GM23338 (cell line): Measurements from ENCODE around the gene WFDC13. TPM values are rescaled to one million over a fixed set of nuclear protein-coding genes. Genes with fewer than 3 reads are reported as not detected.

Experiments
- ATAC-seq: fragments of 200-7000 bp; cut with Tn5 transposase; 3 replicates; pipeline ENCODE4 v1.9.1; 2020
- DNase-seq: peaks from one replicate; pipeline ENCODE4 v3.0.0-alpha.2; 2015; ENCODE audit warnings: low spot score
- H2AFZ ChIP-seq: fragments of 200-600 bp; sonication (generic); 2 replicates; pipeline ENCODE4 v1.8.0; 2016; ENCODE audit warnings: antibody characterized with exemption, mild to moderate bottlenecking, moderate library complexity
- H3F3A ChIP-seq: fragments of 200-600 bp; sonication (generic); replicated peaks from 2 replicates; pipeline ENCODE4 v1.8.0; 2017; ENCODE audit warnings: antibody characterized with exemption, mixed run types, low read depth
- H3K27ac ChIP-seq: fragments of 200-600 bp; sonication (generic); 2 replicates; pipeline ENCODE4 v1.6.1; 2016; ENCODE audit warnings: low read depth
- H3K27me3 ChIP-seq: fragments of 200-600 bp; sonication (generic); 2 replicates; pipeline ENCODE4 v1.8.0; 2016; ENCODE audit warnings: mild to moderate bottlenecking, mixed run types, moderate library complexity; ENCODE audit not compliant: insufficient read depth
- H3K36me3 ChIP-seq: fragments of 200-600 bp; sonication (generic); 2 replicates; pipeline ENCODE4 v1.8.0; 2016; ENCODE audit warnings: mild to moderate bottlenecking; ENCODE audit not compliant: insufficient read depth
- H3K4me1 ChIP-seq: fragments of 200-600 bp; sonication (generic); 2 replicates; pipeline ENCODE4 v1.8.0; 2016; ENCODE audit warnings: mild to moderate bottlenecking, moderate library complexity; ENCODE audit not compliant: insufficient read depth
- H3K4me2 ChIP-seq: fragments of 200-600 bp; sonication (generic); 2 replicates; pipeline ENCODE4 v1.7.1; 2017; ENCODE audit warnings: mixed run types
- H3K4me3 ChIP-seq: fragments of 200-600 bp; sonication (generic); 2 replicates; pipeline ENCODE4 v1.6.1; 2016; ENCODE audit warnings: mixed run types
- H3K79me2 ChIP-seq: fragments of 200-600 bp; sonication (generic); replicated peaks from 2 replicates; pipeline ENCODE4 v1.8.0; 2017; ENCODE audit warnings: mild to moderate bottlenecking; ENCODE audit not compliant: insufficient read depth
- H3K9me2 ChIP-seq: fragments of 200-600 bp; sonication (generic); 2 replicates; pipeline ENCODE4 v1.8.0; 2017; ENCODE audit not compliant: insufficient read depth
- H4K20me1 ChIP-seq: fragments of 200-600 bp; sonication (generic); replicated peaks from 2 replicates; pipeline ENCODE4 v1.8.0; 2017; ENCODE audit warnings: mild to moderate bottlenecking; ENCODE audit not compliant: insufficient read depth
- H3K27ac Mint-ChIP-seq: 2 replicates; pipeline ENCODE4 v1.8.0; 2020; ENCODE audit warnings: inconsistent platforms, mild to moderate bottlenecking, moderate library complexity, mixed read lengths
- H3K27me3 Mint-ChIP-seq: 3 replicates; pipeline ENCODE4 v1.8.0; 2022; ENCODE audit warnings: low read depth, mild to moderate bottlenecking, moderate library complexity, mixed read lengths, inconsistent platforms; ENCODE audit not compliant: insufficient read depth, poor library complexity
- H3K36me3 Mint-ChIP-seq: 3 replicates; pipeline ENCODE4 v1.8.0; 2021; ENCODE audit warnings: low read depth, mild to moderate bottlenecking, inconsistent platforms, moderate library complexity, mixed read lengths
- H3K4me1 Mint-ChIP-seq: 3 replicates; pipeline ENCODE4 v1.8.0; 2020; ENCODE audit warnings: mild to moderate bottlenecking, inconsistent platforms, mixed read lengths
- H3K4me3 Mint-ChIP-seq: 3 replicates; pipeline ENCODE4 v1.8.0; 2021; ENCODE audit warnings: moderate library complexity, mild to moderate bottlenecking, inconsistent platforms, mixed read lengths
- H3K9me3 Mint-ChIP-seq: 3 replicates; pipeline ENCODE4 v1.8.0; 2020; ENCODE audit warnings: moderate library complexity, mild to moderate bottlenecking, inconsistent platforms, mixed read lengths
- CREB1 ChIP-seq: fragments of 250-450 bp; sonication (Bioruptor Pico); IDR thresholded peaks from 2 replicates; pipeline ENCODE4 v1.5.0; 2020; ENCODE audit warnings: low read depth, mild to moderate bottlenecking, moderate library complexity
- EZH2 ChIP-seq: fragments of 200-600 bp; sonication (generic); IDR thresholded peaks from one replicate; pipeline ENCODE4 v1.8.0; 2017; ENCODE audit warnings: antibody characterized with exemption, mild to moderate bottlenecking, low read depth; ENCODE audit not compliant: unreplicated experiment
- EZH2phosphoT487 ChIP-seq: fragments of 200-600 bp; sonication (generic); IDR thresholded peaks from one replicate; pipeline ENCODE4 v1.8.1; 2018; ENCODE audit warnings: antibody characterized with exemption; ENCODE audit not compliant: unreplicated experiment
- JUNB ChIP-seq: IDR thresholded peaks from one replicate; pipeline ENCODE4 v1.6.1; 2016; ENCODE audit warnings: antibody characterized with exemption; ENCODE audit not compliant: unreplicated experiment
- NANOG ChIP-seq: IDR thresholded peaks from 2 replicates; pipeline ENCODE4 v1.6.1; 2016; ENCODE audit warnings: antibody characterized with exemption, borderline replicate concordance
- POLR2AphosphoS5 ChIP-seq: IDR thresholded peaks from 2 replicates; pipeline ENCODE4 v1.6.1; 2016; ENCODE audit warnings: antibody characterized with exemption, low read depth
- STAT1 ChIP-seq: IDR thresholded peaks from one replicate; pipeline ENCODE4 v1.6.1; 2016; ENCODE audit warnings: antibody characterized with exemption; ENCODE audit not compliant: unreplicated experiment
- ZNF114 ChIP-seq: fragments of 250-450 bp; sonication (Bioruptor Pico); IDR thresholded peaks from 2 replicates; pipeline ENCODE4 v1.5.0; 2020; ENCODE audit warnings: mild to moderate bottlenecking, moderate library complexity
- ZNF331 ChIP-seq: fragments of 250-450 bp; sonication (Bioruptor Pico); IDR thresholded peaks from 2 replicates; pipeline ENCODE4 v1.5.0; 2020; ENCODE audit warnings: low read depth, mild to moderate bottlenecking, moderate library complexity
- polyA plus RNA-seq: library from polyadenylated mRNA; unstranded; fragments of >200 nt; fragmentation: Nextera tagmentation; extraction: Ambion mirVana; gene quantifications from 2 replicates; pipeline ENCODE4 v1.2.1, GENCODE V29; 2016
- total RNA-seq: library from RNA; depleted of rRNA; stranded (reverse); fragments of >200 nt; shearing (Covaris generic); gene quantifications from 2 replicates; pipeline ENCODE4 v1.2.3, GENCODE V29; 2014
- TF ChIP-seq, protein P1 (sequence below): IDR thresholded peaks from 2 replicates; pipeline ENCODE4 v1.6.1; 2016; ENCODE audit warnings: antibody characterized with exemption
- TF ChIP-seq, protein P2 (sequence below), 2 experiments: fragments of 200-600 bp in 1 of 2; sonication (generic) in 1 of 2; conservative IDR thresholded peaks; 2 replicates each; pipeline versions ENCODE4 v1.5.1 to v1.6.1; 2016 to 2017; ENCODE audit warnings: antibody characterized with exemption in 2 of 2, low read depth in 2 of 2, mild to moderate bottlenecking in 2 of 2, moderate library complexity in 1 of 2
- TF ChIP-seq, protein P3 (sequence below): fragments of 250-450 bp; sonication (Bioruptor Pico); IDR thresholded peaks from 2 replicates; pipeline ENCODE4 v1.5.0; 2020; ENCODE audit warnings: mild to moderate bottlenecking, moderate library complexity
- TF ChIP-seq, protein P4 (sequence below): IDR thresholded peaks from one replicate; pipeline ENCODE4 v1.6.1; 2018; ENCODE audit warnings: antibody characterized with exemption; ENCODE audit not compliant: unreplicated experiment

Gene WFDC13
- total and polyA plus RNA-seq, 2 experiments from 2014 or later: not detected

DNA sequence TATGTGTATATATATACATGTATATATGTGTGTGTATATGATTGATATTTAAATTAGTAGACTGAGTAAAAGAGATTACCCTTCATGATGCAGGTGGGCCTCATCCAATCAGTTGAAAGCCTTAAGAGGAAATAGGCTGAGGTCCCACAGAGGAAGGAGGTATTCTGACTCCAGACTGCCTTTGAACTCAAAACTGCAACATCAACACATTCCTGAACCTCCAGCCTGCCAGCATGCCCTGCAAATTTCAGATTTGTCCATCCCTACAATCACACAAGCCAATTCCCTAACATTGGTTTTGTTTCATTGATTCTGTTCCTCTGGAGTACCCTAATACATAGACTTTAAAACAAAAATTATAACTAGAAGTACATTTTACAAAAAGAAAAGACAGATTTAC is 43.2 kb downstream of the WFDC13 start:
- H3K79me2 ChIP-seq: no peaks in the 10 kb centered on the region
- H3F3A ChIP-seq: no peaks in the 10 kb centered on the region
- H4K20me1 ChIP-seq: no peaks in the 10 kb centered on the region
- no peaks in the 10 kb centered on the region for H3K36me3 Mint-ChIP-seq
- 0 out of 2 replicates have a peak, but pooled peaks cover 2% of the 10 kb centered on the region for H3K36me3 ChIP-seq
- no peak overlapping the region for H3K27ac Mint-ChIP-seq
- no peaks in the 10 kb centered on the region for H3K4me1 ChIP-seq
- H2AFZ ChIP-seq: no peak overlapping the region
- no peaks in the 10 kb centered on the region for H3K4me1 Mint-ChIP-seq
- DNase-seq (no peak), ATAC-seq (no peak)
- peaks cover 11% of the 10 kb centered on the region; the same call in 1 of the 2 replicates for H3K9me2 ChIP-seq
- TF ChIP-seq JUNB (no peak), EZH2phosphoT487 (no peak), EZH2 (no peak), ZNF114 (CRISPR knock-in tag) (no peak), NANOG (no peak), POLR2AphosphoS5 (no peak), STAT1 (no peak), CREB1 (CRISPR knock-in tag) (no peak), ZNF331 (CRISPR knock-in tag) (no peak)
- TF ChIP-seq, protein P1, sequence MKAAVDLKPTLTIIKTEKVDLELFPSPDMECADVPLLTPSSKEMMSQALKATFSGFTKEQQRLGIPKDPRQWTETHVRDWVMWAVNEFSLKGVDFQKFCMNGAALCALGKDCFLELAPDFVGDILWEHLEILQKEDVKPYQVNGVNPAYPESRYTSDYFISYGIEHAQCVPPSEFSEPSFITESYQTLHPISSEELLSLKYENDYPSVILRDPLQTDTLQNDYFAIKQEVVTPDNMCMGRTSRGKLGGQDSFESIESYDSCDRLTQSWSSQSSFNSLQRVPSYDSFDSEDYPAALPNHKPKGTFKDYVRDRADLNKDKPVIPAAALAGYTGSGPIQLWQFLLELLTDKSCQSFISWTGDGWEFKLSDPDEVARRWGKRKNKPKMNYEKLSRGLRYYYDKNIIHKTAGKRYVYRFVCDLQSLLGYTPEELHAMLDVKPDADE: no peak
- TF ChIP-seq, protein P2, sequence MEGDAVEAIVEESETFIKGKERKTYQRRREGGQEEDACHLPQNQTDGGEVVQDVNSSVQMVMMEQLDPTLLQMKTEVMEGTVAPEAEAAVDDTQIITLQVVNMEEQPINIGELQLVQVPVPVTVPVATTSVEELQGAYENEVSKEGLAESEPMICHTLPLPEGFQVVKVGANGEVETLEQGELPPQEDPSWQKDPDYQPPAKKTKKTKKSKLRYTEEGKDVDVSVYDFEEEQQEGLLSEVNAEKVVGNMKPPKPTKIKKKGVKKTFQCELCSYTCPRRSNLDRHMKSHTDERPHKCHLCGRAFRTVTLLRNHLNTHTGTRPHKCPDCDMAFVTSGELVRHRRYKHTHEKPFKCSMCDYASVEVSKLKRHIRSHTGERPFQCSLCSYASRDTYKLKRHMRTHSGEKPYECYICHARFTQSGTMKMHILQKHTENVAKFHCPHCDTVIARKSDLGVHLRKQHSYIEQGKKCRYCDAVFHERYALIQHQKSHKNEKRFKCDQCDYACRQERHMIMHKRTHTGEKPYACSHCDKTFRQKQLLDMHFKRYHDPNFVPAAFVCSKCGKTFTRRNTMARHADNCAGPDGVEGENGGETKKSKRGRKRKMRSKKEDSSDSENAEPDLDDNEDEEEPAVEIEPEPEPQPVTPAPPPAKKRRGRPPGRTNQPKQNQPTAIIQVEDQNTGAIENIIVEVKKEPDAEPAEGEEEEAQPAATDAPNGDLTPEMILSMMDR (conservative IDR thresholded peaks at IDR 0.05; ENCODE audit: low read depth in 2 of 2): no peak
- TF ChIP-seq, protein P3, sequence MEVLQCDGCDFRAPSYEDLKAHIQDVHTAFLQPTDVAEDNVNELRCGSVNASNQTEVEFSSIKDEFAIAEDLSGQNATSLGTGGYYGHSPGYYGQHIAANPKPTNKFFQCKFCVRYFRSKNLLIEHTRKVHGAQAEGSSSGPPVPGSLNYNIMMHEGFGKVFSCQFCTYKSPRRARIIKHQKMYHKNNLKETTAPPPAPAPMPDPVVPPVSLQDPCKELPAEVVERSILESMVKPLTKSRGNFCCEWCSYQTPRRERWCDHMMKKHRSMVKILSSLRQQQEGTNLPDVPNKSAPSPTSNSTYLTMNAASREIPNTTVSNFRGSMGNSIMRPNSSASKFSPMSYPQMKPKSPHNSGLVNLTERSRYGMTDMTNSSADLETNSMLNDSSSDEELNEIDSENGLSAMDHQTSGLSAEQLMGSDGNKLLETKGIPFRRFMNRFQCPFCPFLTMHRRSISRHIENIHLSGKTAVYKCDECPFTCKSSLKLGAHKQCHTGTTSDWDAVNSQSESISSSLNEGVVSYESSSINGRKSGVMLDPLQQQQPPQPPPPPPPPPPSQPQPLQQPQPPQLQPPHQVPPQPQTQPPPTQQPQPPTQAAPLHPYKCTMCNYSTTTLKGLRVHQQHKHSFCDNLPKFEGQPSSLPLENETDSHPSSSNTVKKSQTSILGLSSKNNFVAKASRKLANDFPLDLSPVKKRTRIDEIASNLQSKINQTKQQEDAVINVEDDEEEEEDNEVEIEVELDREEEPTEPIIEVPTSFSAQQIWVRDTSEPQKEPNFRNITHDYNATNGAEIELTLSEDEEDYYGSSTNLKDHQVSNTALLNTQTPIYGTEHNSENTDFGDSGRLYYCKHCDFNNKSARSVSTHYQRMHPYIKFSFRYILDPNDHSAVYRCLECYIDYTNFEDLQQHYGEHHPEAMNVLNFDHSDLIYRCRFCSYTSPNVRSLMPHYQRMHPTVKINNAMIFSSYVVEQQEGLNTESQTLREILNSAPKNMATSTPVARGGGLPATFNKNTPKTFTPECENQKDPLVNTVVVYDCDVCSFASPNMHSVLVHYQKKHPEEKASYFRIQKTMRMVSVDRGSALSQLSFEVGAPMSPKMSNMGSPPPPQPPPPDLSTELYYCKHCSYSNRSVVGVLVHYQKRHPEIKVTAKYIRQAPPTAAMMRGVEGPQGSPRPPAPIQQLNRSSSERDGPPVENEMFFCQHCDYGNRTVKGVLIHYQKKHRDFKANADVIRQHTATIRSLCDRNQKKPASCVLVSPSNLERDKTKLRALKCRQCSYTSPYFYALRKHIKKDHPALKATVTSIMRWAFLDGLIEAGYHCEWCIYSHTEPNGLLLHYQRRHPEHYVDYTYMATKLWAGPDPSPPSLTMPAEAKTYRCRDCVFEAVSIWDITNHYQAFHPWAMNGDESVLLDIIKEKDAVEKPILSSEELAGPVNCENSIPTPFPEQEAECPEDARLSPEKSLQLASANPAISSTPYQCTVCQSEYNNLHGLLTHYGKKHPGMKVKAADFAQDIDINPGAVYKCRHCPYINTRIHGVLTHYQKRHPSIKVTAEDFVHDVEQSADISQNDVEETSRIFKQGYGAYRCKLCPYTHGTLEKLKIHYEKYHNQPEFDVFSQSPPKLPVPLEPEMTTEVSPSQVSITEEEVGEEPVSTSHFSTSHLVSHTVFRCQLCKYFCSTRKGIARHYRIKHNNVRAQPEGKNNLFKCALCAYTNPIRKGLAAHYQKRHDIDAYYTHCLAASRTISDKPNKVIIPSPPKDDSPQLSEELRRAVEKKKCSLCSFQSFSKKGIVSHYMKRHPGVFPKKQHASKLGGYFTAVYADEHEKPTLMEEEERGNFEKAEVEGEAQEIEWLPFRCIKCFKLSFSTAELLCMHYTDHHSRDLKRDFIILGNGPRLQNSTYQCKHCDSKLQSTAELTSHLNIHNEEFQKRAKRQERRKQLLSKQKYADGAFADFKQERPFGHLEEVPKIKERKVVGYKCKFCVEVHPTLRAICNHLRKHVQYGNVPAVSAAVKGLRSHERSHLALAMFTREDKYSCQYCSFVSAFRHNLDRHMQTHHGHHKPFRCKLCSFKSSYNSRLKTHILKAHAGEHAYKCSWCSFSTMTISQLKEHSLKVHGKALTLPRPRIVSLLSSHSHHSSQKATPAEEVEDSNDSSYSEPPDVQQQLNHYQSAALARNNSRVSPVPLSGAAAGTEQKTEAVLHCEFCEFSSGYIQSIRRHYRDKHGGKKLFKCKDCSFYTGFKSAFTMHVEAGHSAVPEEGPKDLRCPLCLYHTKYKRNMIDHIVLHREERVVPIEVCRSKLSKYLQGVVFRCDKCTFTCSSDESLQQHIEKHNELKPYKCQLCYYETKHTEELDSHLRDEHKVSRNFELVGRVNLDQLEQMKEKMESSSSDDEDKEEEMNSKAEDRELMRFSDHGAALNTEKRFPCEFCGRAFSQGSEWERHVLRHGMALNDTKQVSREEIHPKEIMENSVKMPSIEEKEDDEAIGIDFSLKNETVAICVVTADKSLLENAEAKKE (CRISPR knock-in tag): no peak
- TF ChIP-seq, protein P4, sequence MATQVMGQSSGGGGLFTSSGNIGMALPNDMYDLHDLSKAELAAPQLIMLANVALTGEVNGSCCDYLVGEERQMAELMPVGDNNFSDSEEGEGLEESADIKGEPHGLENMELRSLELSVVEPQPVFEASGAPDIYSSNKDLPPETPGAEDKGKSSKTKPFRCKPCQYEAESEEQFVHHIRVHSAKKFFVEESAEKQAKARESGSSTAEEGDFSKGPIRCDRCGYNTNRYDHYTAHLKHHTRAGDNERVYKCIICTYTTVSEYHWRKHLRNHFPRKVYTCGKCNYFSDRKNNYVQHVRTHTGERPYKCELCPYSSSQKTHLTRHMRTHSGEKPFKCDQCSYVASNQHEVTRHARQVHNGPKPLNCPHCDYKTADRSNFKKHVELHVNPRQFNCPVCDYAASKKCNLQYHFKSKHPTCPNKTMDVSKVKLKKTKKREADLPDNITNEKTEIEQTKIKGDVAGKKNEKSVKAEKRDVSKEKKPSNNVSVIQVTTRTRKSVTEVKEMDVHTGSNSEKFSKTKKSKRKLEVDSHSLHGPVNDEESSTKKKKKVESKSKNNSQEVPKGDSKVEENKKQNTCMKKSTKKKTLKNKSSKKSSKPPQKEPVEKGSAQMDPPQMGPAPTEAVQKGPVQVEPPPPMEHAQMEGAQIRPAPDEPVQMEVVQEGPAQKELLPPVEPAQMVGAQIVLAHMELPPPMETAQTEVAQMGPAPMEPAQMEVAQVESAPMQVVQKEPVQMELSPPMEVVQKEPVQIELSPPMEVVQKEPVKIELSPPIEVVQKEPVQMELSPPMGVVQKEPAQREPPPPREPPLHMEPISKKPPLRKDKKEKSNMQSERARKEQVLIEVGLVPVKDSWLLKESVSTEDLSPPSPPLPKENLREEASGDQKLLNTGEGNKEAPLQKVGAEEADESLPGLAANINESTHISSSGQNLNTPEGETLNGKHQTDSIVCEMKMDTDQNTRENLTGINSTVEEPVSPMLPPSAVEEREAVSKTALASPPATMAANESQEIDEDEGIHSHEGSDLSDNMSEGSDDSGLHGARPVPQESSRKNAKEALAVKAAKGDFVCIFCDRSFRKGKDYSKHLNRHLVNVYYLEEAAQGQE: no peak
- H3K9me3 Mint-ChIP-seq: no peaks in the 10 kb centered on the region; the same call in 2 of the 3 replicates
- no peaks in the 10 kb centered on the region for H3K27me3 ChIP-seq
- H3K27me3 Mint-ChIP-seq: peaks cover 2% of the 10 kb centered on the region
- H3K4me2 ChIP-seq: no peak overlapping the region
- no peak overlapping the region for H3K27ac ChIP-seq
- H3K4me3 Mint-ChIP-seq: no peak overlapping the region
- no peak overlapping the region for H3K4me3 ChIP-seq
